Measurements from ENCODE around the gene BNIP5.

Gene BNIP5

DNA sequence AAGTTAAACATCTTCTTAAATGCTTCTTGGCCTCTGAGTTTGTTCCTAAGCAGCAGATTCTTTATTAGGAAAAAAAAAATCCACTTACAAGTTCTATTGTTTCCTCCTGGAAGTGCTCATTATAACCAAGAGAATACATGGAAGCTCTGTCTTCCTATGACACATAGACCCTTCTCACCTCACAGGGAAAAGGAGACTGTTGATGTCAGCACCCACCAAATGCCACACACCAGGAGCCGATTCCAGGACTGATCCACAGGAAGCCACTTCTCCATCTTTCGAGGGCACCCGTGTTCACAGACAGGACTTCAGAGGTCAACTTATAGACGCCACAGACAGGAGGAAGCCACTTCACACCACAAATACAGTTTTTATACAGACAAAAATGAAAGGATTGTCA is 13.4 kb upstream of the BNIP5 start:
- TF ChIP-seq, protein P1, sequence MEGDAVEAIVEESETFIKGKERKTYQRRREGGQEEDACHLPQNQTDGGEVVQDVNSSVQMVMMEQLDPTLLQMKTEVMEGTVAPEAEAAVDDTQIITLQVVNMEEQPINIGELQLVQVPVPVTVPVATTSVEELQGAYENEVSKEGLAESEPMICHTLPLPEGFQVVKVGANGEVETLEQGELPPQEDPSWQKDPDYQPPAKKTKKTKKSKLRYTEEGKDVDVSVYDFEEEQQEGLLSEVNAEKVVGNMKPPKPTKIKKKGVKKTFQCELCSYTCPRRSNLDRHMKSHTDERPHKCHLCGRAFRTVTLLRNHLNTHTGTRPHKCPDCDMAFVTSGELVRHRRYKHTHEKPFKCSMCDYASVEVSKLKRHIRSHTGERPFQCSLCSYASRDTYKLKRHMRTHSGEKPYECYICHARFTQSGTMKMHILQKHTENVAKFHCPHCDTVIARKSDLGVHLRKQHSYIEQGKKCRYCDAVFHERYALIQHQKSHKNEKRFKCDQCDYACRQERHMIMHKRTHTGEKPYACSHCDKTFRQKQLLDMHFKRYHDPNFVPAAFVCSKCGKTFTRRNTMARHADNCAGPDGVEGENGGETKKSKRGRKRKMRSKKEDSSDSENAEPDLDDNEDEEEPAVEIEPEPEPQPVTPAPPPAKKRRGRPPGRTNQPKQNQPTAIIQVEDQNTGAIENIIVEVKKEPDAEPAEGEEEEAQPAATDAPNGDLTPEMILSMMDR (IDR thresholded peaks at IDR 0.05; ENCODE audit: borderline replicate concordance, extremely low read depth, low read length, poor library complexity, severe bottlenecking), result no peak
- no peak for TF ChIP-seq EZH2 (IDR thresholded peaks at IDR 0.05; ENCODE audit: borderline replicate concordance, low read depth, low read length, severe bottlenecking)
- no peak overlapping the region for H3K4me3 ChIP-seq (ENCODE audit: low read depth in 1 of 2, low read length in 2 of 2)

DNA sequence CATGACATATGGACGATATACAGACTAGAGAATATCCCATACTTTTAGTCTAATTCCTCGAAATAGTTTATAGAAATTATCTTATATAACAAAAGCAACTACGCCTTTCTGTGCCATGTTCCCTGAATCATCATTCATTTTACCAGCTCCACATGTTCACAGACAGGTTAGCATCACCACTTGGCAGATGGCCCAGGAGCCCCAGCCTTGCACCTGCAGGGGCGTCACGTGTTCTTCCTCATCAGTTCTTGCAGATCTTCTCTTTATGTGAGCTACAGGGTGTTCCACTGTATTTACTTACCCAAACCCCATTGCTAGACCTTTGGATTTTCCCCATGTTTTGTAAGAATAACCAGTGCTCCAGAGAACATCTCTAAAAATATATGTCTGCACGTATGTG is 12.6 kb upstream of the BNIP5 start:
- Histone ChIP-seq H3K79me2 (ENCODE audit: insufficient read depth, low read length) (no peaks in the 10 kb centered on the region), H3K27ac (ENCODE audit: low read length) (no peak overlapping the region), H3K9me3 (ENCODE audit: insufficient read depth, low read length, severe bottlenecking) (no peaks in the 10 kb centered on the region), H3K9ac (ENCODE audit: low read depth, low read length) (no peak overlapping the region), H3K4me3 (ENCODE audit: low read depth in 1 of 2, low read length in 2 of 2) (no peak overlapping the region), H3K4me2 (ENCODE audit: insufficient read depth, low read length) (no peak overlapping the region), H3K27me3 (ENCODE audit: insufficient read depth, low read length, poor library complexity) (peaks cover 4% of the 10 kb centered on the region), H3K36me3 (ENCODE audit: insufficient read depth, low read length) (no peaks in the 10 kb centered on the region), H3K4me1 (ENCODE audit: insufficient read depth, low read length) (no peaks in the 10 kb centered on the region), H2AFZ (ENCODE audit: low read depth, low read length) (no peak overlapping the region), H4K20me1 (ENCODE audit: insufficient read depth, low read length) (no peaks in the 10 kb centered on the region)
- DNase-seq, result peak; percentile 56
- ATAC-seq (ENCODE audit: insufficient read depth, low read depth), result peak; percentile 59; the same call in 1 of the 3 replicates
- TF ChIP-seq, protein P1 (IDR thresholded peaks at IDR 0.05; ENCODE audit: borderline replicate concordance, extremely low read depth, low read length, poor library complexity, severe bottlenecking), result no peak
- no peak for TF ChIP-seq EZH2 (IDR thresholded peaks at IDR 0.05; ENCODE audit: borderline replicate concordance, low read depth, low read length, severe bottlenecking)

More for the DNA sequence above, 13.4 kb upstream of the BNIP5 start:
- no peaks in the 10 kb centered on the region for H4K20me1 ChIP-seq (ENCODE audit: insufficient read depth, low read length)
- no peak overlapping the region for H3K4me2 ChIP-seq (ENCODE audit: insufficient read depth, low read length)
- DNase-seq (no peak), ATAC-seq (ENCODE audit: insufficient read depth, low read depth) (no peak)
- no peaks in the 10 kb centered on the region for H3K9me3 ChIP-seq (ENCODE audit: insufficient read depth, low read length, severe bottlenecking)
- peaks cover 7% of the 10 kb centered on the region for H3K27me3 ChIP-seq (ENCODE audit: insufficient read depth, low read length, poor library complexity)
- no peak overlapping the region for H3K27ac ChIP-seq (ENCODE audit: low read length)
- H3K79me2 ChIP-seq (ENCODE audit: insufficient read depth, low read length), result no peaks in the 10 kb centered on the region
- no peak overlapping the region for H2AFZ ChIP-seq (ENCODE audit: low read depth, low read length)
- no peak overlapping the region for H3K9ac ChIP-seq (ENCODE audit: low read depth, low read length)
- no peaks in the 10 kb centered on the region for H3K4me1 ChIP-seq (ENCODE audit: insufficient read depth, low read length)
- H3K36me3 ChIP-seq (ENCODE audit: insufficient read depth, low read length), result no peaks in the 10 kb centered on the region

GRCh38 chr6:36347621-36348020 is 10.9 kb upstream of the BNIP5 start:
- Histone ChIP-seq H3K27ac (ENCODE audit: low read length) (no peak overlapping the region), H4K20me1 (ENCODE audit: insufficient read depth, low read length) (no peaks in the 10 kb centered on the region), H3K4me2 (ENCODE audit: insufficient read depth, low read length) (no peak overlapping the region), H3K4me1 (ENCODE audit: insufficient read depth, low read length) (no peaks in the 10 kb centered on the region), H3K79me2 (ENCODE audit: insufficient read depth, low read length) (no peaks in the 10 kb centered on the region), H3K27me3 (ENCODE audit: insufficient read depth, low read length, poor library complexity) (peaks cover 3% of the 10 kb centered on the region), H3K36me3 (ENCODE audit: insufficient read depth, low read length) (no peaks in the 10 kb centered on the region), H3K4me3 (ENCODE audit: low read depth in 1 of 2, low read length in 2 of 2) (no peak overlapping the region), H3K9ac (ENCODE audit: low read depth, low read length) (no peak overlapping the region), H3K9me3 (ENCODE audit: insufficient read depth, low read length, severe bottlenecking) (no peaks in the 10 kb centered on the region), H2AFZ (ENCODE audit: low read depth, low read length) (no peak overlapping the region)
- no peak for DNase-seq
- ATAC-seq (ENCODE audit: insufficient read depth, low read depth), result no peak
- no peak for TF ChIP-seq EZH2 (IDR thresholded peaks at IDR 0.05; ENCODE audit: borderline replicate concordance, low read depth, low read length, severe bottlenecking)
- TF ChIP-seq, protein P1 (IDR thresholded peaks at IDR 0.05; ENCODE audit: borderline replicate concordance, extremely low read depth, low read length, poor library complexity, severe bottlenecking), result no peak
